Forelimb muscle (tissue), 1 donor: Measurements from ENCODE around the gene HLCS. TPM values are rescaled to one million over a fixed set of nuclear protein-coding genes. Genes with fewer than 3 reads are reported as not detected.
A peak's percentile ranks its signal among the peaks of the same experiment; 100 is the strongest.

Experiments
- DNase-seq: peaks from one replicate; pipeline ENCODE4 v3.0.0-alpha.2; 2013; ENCODE audit warnings: low read depth
- polyA plus RNA-seq: library from polyadenylated mRNA; unstranded; fragments of 120-200 nt; gene quantifications from one replicate; pipeline ENCODE4 v1.2.1, GENCODE V29; 2013; ENCODE audit not compliant: insufficient read length

The HLCS gene
- polyA plus RNA-seq, 1 donor: 10.9 TPM

DNA sequence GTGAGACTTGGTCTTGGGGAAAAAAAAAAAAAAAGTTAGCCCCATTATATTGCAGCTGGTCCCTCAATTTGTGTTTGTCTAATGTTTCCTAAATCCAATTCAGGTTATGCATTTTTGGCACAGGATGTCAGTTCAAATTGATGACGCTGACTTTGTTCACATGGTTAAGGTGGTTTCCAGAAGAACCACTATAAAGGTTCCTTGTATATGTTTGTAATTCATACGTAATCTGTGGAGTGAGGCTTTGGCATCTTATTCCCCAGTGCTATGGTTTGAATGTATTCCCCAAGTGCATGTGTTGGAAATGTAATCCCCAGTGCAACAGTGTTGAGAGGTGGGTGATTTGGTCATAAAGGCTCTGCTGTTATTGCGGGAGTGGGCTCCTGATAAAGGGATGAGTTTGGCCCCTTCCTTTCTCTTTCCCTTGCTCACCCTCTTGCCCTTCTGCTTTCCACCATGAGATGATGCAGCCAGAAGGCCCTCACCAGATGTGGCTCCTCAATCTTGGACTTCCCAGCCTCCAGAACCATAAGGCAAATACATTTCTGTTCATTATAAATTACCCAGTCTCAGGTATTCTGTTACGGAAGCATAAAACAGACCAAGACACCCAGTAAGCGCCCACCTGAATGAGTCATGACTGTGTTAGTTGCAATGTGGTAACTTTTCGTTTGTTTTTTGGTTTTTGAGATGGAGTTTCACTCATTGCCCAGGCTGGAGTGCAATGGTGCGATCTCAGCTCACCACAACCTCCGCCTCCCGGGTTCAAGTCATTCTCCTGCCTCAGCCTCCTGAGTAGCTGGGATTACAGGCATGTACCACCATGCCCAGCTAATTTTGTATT is 19.5 kb upstream of the HLCS start:
- no peak for DNase-seq

- no peak for DNase-seq
Measured at GRCh38 chr21:36981977-36982700, 15.7 kb upstream of the HLCS start.

DNA sequence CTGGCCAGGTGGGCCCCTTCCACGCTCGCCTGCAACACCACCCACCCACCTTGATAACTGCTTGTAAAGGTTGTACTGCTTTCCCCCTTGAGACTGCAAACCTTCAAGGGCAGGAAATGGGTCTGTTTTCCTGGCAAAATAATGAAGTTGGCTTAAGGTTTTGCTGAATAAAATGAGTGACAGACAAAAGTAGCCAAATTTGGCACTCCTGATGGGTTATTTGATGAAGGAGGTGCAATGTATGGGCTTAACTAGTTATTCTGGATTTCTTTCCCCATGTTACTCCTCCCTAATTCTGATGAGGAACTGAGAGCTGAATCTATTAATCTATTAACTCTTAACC is 14.6 kb upstream of the HLCS start:
- no peak for DNase-seq

DNA sequence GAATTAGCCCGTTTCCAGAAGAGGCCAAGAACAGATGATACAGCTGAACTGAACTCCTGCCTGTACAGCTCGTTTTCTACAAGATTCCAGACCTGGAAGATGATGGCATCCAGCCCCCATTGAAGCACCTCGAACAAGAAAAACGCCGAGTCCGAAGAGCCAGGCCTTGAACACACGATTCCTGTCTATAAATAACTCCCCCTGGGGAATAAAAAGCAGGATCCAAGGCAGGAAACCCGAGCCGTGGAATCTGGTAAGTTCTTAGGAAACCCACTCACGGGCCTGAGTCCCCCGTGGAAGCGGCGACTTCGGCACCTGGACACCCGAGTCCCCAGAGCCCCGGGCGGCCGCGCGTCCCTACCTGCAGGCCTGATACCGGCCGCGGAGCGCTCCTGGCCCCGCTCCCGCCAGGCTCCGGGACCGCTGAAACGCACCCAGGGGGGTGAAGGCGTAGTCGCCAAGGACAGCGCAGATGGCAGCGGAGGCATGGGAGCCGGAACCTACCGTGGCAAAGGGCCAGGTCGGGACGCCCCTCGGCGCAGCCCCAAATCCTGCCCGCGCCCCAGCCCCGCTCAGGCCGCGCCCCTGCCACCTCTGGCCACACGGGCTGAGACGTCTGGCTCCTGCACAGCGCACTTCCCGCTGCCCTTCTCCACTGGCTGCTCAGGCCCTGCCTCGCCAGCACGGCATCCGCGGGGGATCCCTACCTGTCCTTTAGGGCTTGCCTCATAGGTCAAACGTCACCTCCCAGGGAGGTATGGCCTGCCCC is 14.0 kb upstream of the HLCS start:
- DNase-seq: no peak

- peak; percentile 62 for DNase-seq
Measured at GRCh38 chr21:36976882-36977651, 10.6 kb upstream of the HLCS start.

- no peak for DNase-seq
Measured at GRCh38 chr21:36976228-36976861, 9.9 kb upstream of the HLCS start.

DNA sequence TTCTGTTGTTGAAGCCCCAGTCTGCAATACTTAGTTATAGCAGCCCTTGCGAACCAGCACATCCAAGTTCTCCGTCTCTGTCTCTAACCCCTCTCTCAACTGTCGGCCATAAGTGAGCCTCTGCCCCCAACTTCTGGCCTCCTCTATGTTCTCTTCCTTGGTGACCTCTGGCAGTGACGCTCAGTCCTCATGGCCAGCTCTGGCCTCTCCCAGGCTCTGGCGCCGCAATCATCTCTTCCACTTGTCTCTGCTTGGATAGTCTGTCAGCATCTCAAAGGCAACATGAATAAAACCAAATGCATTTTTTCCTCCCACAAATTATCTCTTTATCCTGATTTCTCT is 8.4 kb upstream of the HLCS start:
- no peak for DNase-seq

- DNase-seq: no peak
Measured at GRCh38 chr21:36973986-36974850, 7.7 kb upstream of the HLCS start.

DNA sequence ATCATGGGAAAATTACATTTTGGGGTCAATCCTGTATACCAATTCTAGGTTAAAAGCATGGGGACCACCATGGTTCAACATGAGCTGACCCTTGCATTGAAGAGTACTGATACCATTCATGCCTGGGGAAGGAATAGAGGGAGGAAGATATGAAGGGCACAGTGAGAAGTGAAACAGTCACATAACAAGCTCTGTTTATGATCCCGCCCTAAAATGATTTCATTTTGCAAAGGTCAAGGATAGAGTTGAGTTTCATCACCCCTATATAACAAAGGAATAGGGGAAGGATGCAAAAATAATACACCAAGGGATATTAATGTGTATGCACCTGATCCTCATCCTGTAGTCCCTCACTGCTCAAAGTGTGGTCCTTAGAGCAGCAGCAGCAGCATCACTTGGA is 2.5 kb upstream of the HLCS start:
- DNase-seq: no peak

GRCh38 chr21:36968414-36968813 is 1.9 kb upstream of the HLCS start:
- DNase-seq: no peak

DNA sequence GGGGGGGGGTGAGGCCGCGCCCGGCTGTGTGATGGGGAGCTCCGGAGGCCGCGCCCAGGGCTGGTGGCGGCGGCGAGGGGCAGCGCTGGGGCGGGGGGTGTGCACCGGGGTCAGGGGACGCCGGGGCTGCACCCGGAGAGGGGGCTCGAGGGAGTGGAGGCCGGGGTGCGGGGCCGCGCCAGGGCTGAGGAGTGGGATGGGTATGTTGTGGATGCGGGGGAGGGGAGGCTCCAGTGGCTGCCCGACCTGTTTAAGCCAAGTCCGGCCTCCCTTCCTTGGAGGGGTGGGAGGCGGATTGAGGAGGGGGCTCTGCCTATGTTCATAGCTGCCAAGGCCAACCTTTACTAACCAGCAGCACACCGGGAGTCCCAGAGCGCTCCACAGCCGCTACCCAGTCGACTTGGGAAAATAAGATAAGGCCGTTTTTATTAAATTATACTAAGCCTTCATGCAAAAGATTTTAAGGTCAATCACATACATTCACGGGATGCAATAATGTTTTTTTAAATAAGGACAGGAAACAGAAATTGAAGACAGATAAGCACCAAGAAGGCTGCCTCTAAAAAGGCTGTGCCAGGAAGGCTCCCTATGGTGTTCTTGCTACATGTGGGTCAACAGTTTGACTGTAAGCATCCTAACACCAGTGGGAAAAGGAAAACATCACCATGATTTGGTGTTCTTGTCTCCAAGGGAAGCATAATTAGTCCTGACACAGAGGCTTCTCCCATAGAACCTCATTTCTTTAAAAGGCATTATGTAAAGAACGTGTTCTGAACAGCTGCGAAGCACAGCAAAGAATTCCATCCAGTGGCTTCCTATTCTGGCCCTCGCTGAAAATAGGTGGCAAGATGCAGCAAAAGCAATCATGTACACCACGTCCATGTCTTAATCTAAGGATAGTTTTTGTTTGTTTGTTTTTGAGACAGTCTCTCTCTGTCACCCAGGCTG is 626 bp upstream of the HLCS start:
- no peak for DNase-seq

GRCh38 chr21:36965720-36966065 is 776 bp downstream of the HLCS start:
- no peak for DNase-seq

GRCh38 chr21:36964827-36965719 is 1.4 kb downstream of the HLCS start:
- DNase-seq: no peak

DNA sequence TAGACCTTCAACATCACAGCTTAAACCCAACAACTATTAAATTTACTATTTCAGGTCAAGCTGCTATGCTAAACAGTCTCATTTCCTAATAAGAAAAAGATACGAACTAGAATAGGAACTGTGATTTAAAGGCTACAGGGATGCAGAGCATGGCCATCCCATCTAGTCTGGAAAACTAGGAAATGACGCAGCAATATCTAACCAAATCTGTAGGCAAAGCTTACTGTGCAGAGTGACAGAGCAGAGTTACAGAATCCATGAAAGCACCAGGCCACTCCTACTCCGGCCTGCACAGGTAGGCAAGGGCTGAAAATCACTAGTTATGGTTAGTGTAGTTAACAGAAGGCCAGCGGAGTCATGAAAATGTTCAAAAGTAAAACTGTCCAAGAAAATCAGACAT is 2.1 kb downstream of the HLCS start:
- DNase-seq: no peak

- no peak for DNase-seq
Measured at GRCh38 chr21:36962098-36962780, 4.2 kb downstream of the HLCS start.

- no peak for DNase-seq
Measured at GRCh38 chr21:36960676-36961284, 5.7 kb downstream of the HLCS start.
